Chondrocyte (in vitro differentiated cells): ENCODE data around the gene GABRR2. TPM values are rescaled to one million over a fixed set of nuclear protein-coding genes. Genes with fewer than 3 reads are reported as not detected.

ENCODE experiments used
- DNase-seq: peaks from one replicate; pipeline ENCODE4 v3.0.0; 2021; ENCODE audit warnings: mixed read lengths, low spot score
- H3K27ac Mint-ChIP-seq: one replicate; pipeline ENCODE4 v1.8.0; 2021; ENCODE audit warnings: mild to moderate bottlenecking, moderate library complexity, mixed read lengths; ENCODE audit not compliant: unreplicated experiment
- H3K27me3 Mint-ChIP-seq: 2 replicates; pipeline ENCODE4 v1.8.0; 2021; ENCODE audit warnings: low read depth, mixed read lengths
- H3K36me3 Mint-ChIP-seq: 2 replicates; pipeline ENCODE4 v1.8.0; 2021; ENCODE audit warnings: low read depth, mixed read lengths
- H3K4me1 Mint-ChIP-seq: 2 replicates; pipeline ENCODE4 v1.8.0; 2021; ENCODE audit warnings: low read depth, mild to moderate bottlenecking, mixed read lengths
- H3K4me3 Mint-ChIP-seq: one replicate; pipeline ENCODE4 v1.8.0; 2021; ENCODE audit warnings: mild to moderate bottlenecking, moderate library complexity, mixed read lengths; ENCODE audit not compliant: unreplicated experiment
- H3K9me3 Mint-ChIP-seq: 2 replicates; pipeline ENCODE4 v1.8.0; 2021; ENCODE audit warnings: low read depth, mixed read lengths
- total RNA-seq: library from RNA; stranded (reverse); gene quantifications from 3 replicates; pipeline ENCODE4 v1.2.1, GENCODE V29; 2021
- TF ChIP-seq, protein P1 (sequence below): fragments of 200-600 bp; sonication (generic); IDR thresholded peaks from 2 replicates; pipeline ENCODE4 v1.5.0; 2021; ENCODE audit warnings: antibody characterized with exemption, mild to moderate bottlenecking, moderate library complexity

Gene GABRR2
- total RNA-seq, 1 donor from 2014 or later = 0.57 TPM

DNA sequence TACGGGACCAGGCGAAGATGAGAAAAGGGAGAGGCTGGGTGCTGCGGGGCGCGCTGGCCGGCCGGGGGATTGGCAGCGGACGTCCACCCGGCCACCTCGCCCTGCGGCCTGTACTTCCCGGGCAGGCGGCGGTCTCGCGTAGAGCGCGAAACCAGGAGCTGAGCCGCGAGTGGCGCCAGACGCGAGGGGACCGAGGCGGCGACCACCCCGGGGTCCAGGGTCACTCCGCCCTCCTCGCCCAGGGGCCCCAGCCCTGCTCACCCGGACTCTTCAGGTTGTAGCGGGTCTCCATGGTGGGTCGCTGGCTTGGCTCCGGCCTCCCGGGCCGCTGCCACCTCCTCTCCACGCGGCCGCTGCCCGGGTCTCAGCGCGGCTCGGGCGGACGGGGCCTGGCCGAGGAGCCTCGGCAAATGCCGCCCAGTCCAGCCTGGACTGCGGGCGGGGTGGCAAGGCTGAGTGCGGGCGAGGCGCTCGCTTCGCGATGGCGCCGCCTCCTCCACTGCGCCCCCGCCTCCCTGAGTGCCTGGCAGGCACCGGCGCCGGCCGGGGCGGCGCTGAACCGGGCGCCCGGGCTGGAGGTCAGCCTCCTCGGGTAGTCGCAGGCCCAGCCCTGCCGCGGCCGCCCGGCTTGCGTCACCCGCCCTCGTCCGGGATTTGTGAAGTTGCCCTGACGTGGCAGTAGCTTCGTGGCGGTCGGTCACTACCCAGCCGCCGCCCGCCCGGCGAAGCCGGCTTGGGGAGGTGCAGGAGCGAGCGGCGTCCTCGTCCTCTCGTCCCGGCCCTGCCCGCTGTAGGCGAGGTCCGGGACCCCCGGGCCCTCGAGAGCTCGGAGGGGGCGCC, 37.4 kb upstream of the GABRR2 start, which contains the start of gene UBE2J1:
UBE2J1 (minus strand) TSS at position 445 of the 840 bp plus-strand sequence; CDS start at position 292, 153 bp downstream.
- Mint-ChIP-seq H3K4me1 (peaks cover 50% of the 10 kb centered on the region), H3K4me3 (peak within 1 kb of the TSS; percentile 89), H3K27me3 (no peaks in the 10 kb centered on the region), H3K27ac (peak within 1 kb of the TSS; percentile 95), H3K36me3 (no peaks in the 10 kb centered on the region), H3K9me3 (no peaks in the 10 kb centered on the region)
- peak; percentile 97 for DNase-seq
- TF ChIP-seq, protein P1, sequence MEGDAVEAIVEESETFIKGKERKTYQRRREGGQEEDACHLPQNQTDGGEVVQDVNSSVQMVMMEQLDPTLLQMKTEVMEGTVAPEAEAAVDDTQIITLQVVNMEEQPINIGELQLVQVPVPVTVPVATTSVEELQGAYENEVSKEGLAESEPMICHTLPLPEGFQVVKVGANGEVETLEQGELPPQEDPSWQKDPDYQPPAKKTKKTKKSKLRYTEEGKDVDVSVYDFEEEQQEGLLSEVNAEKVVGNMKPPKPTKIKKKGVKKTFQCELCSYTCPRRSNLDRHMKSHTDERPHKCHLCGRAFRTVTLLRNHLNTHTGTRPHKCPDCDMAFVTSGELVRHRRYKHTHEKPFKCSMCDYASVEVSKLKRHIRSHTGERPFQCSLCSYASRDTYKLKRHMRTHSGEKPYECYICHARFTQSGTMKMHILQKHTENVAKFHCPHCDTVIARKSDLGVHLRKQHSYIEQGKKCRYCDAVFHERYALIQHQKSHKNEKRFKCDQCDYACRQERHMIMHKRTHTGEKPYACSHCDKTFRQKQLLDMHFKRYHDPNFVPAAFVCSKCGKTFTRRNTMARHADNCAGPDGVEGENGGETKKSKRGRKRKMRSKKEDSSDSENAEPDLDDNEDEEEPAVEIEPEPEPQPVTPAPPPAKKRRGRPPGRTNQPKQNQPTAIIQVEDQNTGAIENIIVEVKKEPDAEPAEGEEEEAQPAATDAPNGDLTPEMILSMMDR = peak; percentile 29

DNA sequence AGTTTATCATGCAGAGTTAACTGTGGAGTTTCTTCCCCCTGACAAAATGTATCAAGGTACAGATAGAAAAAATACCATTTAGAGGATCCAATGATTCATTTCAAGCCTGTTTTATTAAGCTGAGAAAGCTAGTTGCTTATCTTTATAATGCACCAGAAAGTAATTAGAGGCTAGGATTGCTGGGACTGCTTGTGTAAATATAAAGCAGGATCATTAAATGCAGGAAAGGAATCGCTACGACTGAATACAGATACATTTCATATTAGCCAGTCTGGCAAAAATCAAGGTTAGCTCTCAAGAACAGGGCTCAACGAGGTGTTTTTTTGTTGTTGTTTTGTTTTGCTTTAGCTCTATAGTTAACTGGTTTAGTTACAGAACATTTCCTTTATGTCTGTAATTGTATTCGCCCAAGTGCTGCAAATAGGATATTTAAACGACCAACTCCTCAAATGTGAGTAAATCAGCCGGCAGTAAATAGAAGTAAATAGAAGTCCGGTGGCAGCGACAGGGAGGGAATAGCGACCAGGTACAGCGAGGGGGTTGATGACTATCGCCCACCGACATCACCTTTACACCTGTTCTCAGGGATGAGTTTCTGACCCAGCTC, 36.7 kb upstream of the GABRR2 start:
- Mint-ChIP-seq H3K27ac (peak overlapping the region; percentile 95), H3K4me3 (peak overlapping the region; percentile 89), H3K4me1 (peaks cover 55% of the 10 kb centered on the region), H3K27me3 (no peaks in the 10 kb centered on the region), H3K9me3 (no peaks in the 10 kb centered on the region), H3K36me3 (no peaks in the 10 kb centered on the region)
- TF ChIP-seq, protein P1 = no peak
- DNase-seq = no peak

DNA sequence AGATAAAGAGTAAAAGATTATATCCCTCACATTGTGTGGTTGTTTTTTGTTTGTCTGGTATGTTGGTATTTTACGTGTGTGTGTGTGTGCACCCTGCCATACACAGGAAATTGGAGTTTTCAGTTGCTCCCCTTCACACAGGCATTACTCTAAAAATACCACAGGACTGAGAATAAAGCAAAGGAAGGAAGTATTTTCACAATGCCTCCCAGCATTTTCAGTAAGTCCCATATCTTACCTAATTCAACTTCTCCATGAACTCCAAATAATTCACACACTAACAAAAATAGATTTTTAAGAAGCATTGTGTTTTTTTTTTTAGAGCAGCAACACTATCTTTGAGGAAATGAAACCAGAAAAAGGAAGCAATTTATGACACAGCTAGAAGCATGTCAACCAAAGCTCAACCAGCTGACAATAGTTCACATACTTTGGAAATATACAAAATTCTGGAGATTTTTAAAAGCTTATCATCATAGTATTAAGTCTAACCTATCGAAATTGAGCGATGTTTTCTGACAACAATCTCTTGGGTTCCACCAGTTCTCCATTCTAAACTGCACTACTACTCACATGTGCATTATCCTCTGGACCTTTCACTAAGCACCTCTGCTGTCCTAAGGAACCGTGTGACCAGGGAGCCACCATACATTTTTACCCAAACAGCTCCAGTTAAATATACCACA, 35.3 kb upstream of the GABRR2 start:
- peak overlapping the region; percentile 95 for H3K27ac Mint-ChIP-seq
- no peaks in the 10 kb centered on the region for H3K36me3 Mint-ChIP-seq
- H3K4me1 Mint-ChIP-seq = peaks cover 63% of the 10 kb centered on the region
- no peaks in the 10 kb centered on the region for H3K9me3 Mint-ChIP-seq
- H3K27me3 Mint-ChIP-seq = no peaks in the 10 kb centered on the region
- TF ChIP-seq, protein P1 = no peak
- DNase-seq = no peak
- H3K4me3 Mint-ChIP-seq = peak overlapping the region; percentile 89

DNA sequence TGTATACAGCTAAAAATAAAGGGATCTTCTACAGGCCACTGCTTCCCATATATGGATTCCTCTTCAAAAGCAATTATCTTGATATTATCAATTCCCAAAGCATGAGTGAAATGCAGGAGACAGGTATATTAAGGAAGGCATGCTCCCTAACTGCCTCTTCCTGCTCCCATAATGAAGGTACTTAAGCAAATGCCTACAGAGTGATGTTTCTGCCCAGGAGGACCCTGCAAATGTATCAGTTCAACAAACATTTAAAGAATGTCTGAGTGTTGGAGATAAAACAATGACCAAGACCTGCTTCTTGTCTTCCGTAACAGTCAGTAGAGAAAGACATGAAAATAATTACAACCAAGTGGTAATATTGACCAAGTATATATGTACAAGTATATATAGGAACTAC, 33.3 kb upstream of the GABRR2 start:
- peak overlapping the region; percentile 49 for H3K27ac Mint-ChIP-seq
- no peaks in the 10 kb centered on the region for H3K9me3 Mint-ChIP-seq
- no peaks in the 10 kb centered on the region for H3K27me3 Mint-ChIP-seq
- peaks cover 66% of the 10 kb centered on the region for H3K4me1 Mint-ChIP-seq
- DNase-seq = no peak
- TF ChIP-seq, protein P1 = no peak
- H3K36me3 Mint-ChIP-seq = peaks cover under 1% of the 10 kb centered on the region
- H3K4me3 Mint-ChIP-seq = no peak overlapping the region

DNA sequence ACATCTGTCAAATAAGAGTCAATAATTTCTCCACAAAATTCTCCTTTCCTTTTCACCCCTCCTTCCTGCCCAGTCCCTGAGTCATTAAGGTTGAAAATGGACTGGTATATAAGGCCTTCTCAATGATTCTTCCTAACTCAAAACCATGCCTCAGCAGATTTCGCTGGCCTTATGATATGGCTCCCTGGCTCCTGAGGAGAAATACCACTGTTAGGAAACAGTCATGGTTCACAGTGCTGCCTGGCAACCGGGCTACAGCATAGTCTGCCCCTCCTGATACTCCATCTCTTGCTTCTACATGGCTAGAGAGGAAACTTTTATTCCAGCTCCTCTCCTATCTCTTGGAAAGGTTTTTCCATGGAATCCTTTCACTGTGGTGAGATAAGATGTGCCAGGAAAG, 32.7 kb upstream of the GABRR2 start:
- TF ChIP-seq, protein P1 = no peak
- Mint-ChIP-seq H3K4me1 (peaks cover 65% of the 10 kb centered on the region), H3K27me3 (no peaks in the 10 kb centered on the region), H3K9me3 (no peaks in the 10 kb centered on the region), H3K36me3 (peaks cover 1% of the 10 kb centered on the region), H3K27ac (peak overlapping the region; percentile 47), H3K4me3 (no peak overlapping the region)
- DNase-seq = no peak
